ENCODE results near the gene B4GALNT4.
"Not testable (repeated sequence)": the region's sequence is repeated elsewhere in the genome, so short reads cannot be mapped to it uniquely, and the experiment has no call there.

B4GALNT4 gene

DNA sequence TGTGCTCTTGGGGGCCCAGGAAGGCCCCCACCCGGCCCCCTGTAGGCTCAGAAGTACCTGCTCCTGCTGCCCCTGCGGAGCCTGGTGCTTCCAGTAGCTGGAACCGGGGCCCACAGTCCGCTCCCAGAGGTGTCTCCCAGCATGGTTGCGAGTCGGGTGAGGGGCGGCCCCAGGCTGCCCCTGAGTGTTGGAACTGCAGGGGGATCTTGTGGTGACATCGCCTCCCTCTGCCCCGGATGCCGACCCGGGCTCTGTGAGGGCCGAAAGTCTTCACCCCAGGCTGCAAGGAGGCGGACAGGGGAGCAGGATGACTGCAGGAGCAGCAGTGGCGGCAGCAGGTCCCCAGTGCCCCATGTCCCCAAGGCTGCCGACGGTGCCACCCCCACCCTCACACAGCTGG lies 15.2 kb downstream of the B4GALNT4 start:
- in situ Hi-C loops (cut with MboI; ENCODE audit: low pct_unique_long_range_greater_than_20kb, low sequenced_read_pairs, unreplicated experiment), result no loop called here
- TF ChIP-seq, protein P1, sequence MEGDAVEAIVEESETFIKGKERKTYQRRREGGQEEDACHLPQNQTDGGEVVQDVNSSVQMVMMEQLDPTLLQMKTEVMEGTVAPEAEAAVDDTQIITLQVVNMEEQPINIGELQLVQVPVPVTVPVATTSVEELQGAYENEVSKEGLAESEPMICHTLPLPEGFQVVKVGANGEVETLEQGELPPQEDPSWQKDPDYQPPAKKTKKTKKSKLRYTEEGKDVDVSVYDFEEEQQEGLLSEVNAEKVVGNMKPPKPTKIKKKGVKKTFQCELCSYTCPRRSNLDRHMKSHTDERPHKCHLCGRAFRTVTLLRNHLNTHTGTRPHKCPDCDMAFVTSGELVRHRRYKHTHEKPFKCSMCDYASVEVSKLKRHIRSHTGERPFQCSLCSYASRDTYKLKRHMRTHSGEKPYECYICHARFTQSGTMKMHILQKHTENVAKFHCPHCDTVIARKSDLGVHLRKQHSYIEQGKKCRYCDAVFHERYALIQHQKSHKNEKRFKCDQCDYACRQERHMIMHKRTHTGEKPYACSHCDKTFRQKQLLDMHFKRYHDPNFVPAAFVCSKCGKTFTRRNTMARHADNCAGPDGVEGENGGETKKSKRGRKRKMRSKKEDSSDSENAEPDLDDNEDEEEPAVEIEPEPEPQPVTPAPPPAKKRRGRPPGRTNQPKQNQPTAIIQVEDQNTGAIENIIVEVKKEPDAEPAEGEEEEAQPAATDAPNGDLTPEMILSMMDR (IDR thresholded peaks at IDR 0.05; ENCODE audit: extremely low read depth, insufficient read depth, missing control alignments), result no peak
- no peak for DNase-seq (ENCODE audit: low spot score)

DNA sequence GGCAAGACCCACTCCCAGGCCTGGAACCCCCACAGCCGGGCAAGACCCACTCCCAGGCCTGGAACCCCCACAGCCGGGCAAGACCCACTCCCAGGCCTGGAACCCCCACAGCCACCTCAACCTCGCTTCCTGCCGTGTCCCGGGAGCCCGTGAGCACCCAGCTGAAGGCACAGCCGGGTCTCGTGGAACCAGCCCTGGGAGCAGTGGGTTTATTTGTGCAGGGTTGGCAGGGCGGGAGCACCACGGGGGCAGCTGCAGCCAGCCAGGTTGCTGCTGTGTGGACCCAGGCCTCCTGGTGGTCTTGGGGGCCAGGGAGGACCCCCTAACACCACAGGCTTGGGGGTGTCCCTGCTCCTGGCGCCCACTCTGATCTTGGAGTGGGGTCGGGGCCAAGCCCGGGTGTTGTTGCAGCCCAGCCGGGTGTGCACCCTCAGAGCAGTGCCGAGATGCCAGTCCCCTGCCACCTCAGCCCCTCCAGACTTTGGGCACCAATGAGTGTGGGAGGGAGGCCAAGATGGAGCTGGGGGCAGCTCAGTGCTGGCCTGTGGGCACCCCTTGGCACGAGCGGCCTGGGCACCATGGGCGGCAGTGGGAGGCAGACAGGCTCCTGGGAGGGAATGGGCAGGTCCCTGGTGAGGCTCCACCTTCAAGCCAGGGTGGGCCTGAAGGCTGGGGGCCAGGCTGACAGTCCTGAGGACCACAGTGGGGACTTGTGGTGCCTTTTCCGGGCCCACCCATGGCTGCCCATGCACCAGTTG lies 16.5 kb downstream of the B4GALNT4 start:
- TF ChIP-seq, protein P1 (IDR thresholded peaks at IDR 0.05; ENCODE audit: extremely low read depth, insufficient read depth, missing control alignments), result no peak
- in situ Hi-C loops (cut with MboI; ENCODE audit: low pct_unique_long_range_greater_than_20kb, low sequenced_read_pairs, unreplicated experiment), result no loop called here

DNA sequence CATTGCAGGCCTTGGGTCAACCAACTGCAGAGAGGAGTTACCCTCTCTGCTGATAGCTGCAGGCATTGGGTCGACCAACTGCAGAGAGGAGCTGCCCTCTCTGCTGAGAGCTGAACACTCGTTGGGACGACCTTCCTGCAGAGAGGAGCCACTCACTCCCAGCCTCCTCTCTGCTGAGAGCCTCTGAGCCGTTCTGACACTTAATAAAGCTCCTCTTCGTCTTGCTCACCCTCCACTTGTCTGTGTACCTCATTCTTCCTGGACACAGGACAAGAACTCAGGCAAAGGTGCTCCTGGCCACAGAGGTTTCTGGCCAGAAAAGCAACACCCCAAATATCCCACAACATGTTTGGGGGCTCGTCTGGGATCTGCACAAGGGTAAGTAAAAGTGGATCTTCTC lies 17.2 kb downstream of the B4GALNT4 start:
- no peak for DNase-seq (ENCODE audit: low spot score)
- in situ Hi-C loops (cut with MboI; ENCODE audit: low pct_unique_long_range_greater_than_20kb, low sequenced_read_pairs, unreplicated experiment), result no loop called here
- TF ChIP-seq, protein P1 (IDR thresholded peaks at IDR 0.05; ENCODE audit: extremely low read depth, insufficient read depth, missing control alignments), result no peak

More for the DNA sequence above, 16.5 kb downstream of the B4GALNT4 start:
- DNase-seq (ENCODE audit: low spot score), result no peak

DNA sequence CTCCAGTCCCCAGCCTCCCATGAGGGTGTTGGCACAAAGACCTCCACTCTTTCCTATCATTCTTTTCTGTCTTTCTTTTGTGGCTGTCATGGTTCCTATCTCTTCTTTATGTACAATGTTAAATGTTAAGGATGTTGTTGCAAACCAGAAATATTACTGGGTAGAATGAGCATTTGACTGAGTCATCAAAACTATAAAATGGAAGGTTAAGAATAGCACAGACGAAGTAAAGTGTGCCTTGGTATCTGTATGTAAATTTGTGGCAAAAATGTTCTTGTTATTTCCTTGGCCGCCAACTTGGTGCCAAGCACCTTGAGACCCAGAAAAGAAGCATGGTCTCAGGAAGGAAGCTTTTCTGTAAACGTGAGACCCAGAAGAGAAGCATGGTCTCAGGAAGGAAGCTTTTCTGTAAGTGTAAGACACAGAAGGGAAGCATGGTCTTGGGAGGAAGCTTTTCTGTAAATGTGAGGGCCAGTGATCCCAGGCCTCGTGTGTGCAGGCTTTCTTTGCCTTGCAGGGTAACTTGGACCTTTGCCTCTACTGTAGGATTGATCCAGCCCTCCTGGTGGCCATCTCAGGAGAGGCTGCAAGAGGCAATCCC lies 18.0 kb downstream of the B4GALNT4 start:
- in situ Hi-C loops (cut with MboI; ENCODE audit: low pct_unique_long_range_greater_than_20kb, low sequenced_read_pairs, unreplicated experiment), result no loop called here
- TF ChIP-seq, protein P1 (IDR thresholded peaks at IDR 0.05; ENCODE audit: extremely low read depth, insufficient read depth, missing control alignments), result no peak
- DNase-seq (ENCODE audit: low spot score), result no peak

DNA sequence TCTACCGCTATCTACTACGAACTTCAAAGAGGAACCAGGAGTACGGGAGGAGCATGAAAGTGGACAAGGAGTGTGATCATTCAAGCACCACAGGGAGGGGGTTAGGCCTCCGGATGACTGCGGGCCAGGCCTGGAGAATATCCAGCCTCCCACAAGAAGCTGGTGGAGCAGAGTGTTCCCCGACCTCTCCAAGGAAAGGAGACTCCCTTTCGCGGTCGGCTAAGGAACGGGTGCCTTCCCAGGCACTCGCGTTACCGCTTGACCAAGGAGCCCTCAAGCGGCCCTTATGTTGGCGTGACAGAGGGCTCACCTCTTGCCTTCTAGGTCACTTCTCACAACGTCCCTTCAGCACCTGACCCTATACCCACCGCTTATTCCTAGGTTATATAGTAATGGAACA lies 20.1 kb downstream of the B4GALNT4 start:
- DNase-seq (ENCODE audit: low spot score); in situ Hi-C loops (cut with MboI; ENCODE audit: low pct_unique_long_range_greater_than_20kb, low sequenced_read_pairs, unreplicated experiment): not testable (repeated sequence)

DNA sequence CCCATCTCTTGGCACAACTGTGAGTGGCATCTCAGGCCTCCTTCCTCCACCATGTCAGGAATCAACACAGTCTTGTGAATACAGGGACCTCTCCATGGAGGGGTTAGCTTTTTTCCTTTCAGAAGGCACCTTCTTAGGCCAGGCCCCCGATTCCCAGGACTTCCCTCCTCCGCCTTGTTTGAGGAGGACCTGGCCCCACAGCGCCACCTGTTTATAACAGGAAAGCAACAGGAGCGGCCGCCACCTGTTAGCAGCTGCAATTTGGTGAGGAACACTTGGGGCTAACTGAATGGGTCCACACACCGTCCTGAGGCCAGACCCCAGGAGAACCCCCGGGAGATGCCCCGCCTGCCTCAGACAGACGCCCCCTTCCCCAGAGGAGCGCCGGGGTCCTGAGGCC lies 20.9 kb downstream of the B4GALNT4 start:
- TF ChIP-seq, protein P1 (IDR thresholded peaks at IDR 0.05; ENCODE audit: extremely low read depth, insufficient read depth, missing control alignments), result no peak
- DNase-seq (ENCODE audit: low spot score), result no peak
- in situ Hi-C loops (cut with MboI; ENCODE audit: low pct_unique_long_range_greater_than_20kb, low sequenced_read_pairs, unreplicated experiment), result no loop called here
